ENCODE data around the gene SPO11.

The SPO11 gene

DNA sequence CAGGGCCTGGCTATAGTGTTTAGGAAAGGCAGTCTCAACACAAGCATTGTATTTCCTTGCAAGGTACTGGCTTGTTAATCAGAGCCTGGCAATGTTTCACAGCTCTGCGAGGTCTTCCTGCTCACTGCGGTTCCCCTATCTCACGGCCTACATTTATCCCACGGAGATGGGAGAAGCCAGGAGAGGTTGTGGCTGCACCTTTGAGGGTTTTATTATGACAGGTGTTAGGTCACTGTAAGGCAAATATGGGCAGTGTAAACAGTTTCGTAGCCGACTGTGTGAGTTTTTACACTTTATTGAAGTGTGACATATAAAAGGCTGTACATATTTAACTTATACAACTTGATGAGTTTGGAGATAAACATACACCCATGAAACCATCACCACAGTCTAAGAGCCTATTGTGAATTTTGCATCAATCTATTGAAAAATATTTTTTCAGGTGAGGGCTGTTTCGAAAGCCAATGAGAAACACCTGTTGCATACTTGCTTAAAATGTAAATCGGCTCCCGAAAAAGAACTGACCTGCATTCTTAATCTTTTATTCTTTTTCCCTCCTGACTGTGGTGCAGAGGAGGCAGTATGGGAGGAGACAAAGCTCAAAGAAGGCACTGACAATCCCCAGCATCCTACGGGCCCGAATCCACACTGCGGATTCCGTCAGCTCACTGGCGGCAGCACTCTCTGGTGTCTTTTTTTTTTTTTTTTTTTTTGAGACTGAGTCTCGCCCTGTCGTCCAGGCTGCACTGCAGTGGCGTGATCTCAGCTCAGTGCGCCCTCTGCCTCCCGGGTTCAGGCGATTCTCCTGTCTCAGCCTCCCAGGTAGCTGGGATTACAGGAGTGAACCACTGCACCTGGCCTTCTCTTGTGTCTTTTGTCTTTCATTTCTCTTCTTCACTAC is 54.1 kb downstream of the SPO11 start:
- Histone ChIP-seq H3K4me3 (no peak overlapping the region), H3K4me1 (peaks cover 0 to under 1% (median 0%) of the 10 kb centered on the region in 4 donors), H3K27ac (no peak overlapping the region), H3K27me3 (no peaks in the 10 kb centered on the region), H3K36me3 (peaks cover 7 to 41% (median 15%) of the 10 kb centered on the region in 3 donors), H3K9me3 (no peaks in the 10 kb centered on the region)
- DNase-seq: no peak
- intact Hi-C loops (cut with DNase I; ENCODE audit: low total_unique reads): loop anchor here (10.0 kb wide), 1 partner anchor 831 kb away; no protein-coding TSS in a partner anchor
- TF ChIP-seq, protein P1, sequence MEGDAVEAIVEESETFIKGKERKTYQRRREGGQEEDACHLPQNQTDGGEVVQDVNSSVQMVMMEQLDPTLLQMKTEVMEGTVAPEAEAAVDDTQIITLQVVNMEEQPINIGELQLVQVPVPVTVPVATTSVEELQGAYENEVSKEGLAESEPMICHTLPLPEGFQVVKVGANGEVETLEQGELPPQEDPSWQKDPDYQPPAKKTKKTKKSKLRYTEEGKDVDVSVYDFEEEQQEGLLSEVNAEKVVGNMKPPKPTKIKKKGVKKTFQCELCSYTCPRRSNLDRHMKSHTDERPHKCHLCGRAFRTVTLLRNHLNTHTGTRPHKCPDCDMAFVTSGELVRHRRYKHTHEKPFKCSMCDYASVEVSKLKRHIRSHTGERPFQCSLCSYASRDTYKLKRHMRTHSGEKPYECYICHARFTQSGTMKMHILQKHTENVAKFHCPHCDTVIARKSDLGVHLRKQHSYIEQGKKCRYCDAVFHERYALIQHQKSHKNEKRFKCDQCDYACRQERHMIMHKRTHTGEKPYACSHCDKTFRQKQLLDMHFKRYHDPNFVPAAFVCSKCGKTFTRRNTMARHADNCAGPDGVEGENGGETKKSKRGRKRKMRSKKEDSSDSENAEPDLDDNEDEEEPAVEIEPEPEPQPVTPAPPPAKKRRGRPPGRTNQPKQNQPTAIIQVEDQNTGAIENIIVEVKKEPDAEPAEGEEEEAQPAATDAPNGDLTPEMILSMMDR (IDR thresholded peaks at IDR 0.05): no peak

DNA sequence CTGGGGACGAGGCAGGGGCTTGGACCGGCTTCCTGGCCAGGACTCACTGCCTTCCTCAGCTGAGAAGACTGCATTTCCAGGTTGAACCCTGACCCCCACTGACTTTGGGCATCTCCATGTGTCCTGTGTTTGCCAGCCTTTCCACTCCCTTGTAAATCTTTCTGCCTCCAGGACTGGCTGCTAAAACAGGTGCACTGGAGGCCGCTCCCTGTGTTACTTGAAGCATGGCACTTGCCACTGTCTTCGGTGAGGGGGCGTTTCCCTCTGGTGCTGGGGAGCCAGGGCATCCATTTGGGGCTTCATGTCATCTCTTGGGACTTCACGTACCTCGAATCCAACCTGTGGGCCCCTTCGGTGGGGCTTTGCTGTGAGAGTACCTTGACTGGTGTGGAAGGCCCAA is 54.9 kb downstream of the SPO11 start:
- peaks cover 0 to 7% (median 2%) of the 10 kb centered on the region in 4 donors for H3K4me1 ChIP-seq
- peaks cover 4 to 35% (median 10%) of the 10 kb centered on the region in 3 donors for H3K36me3 ChIP-seq
- H3K27me3 ChIP-seq: no peaks in the 10 kb centered on the region
- DNase-seq: peak in 1 of 2 donors; percentile 62
- intact Hi-C loops (cut with DNase I; ENCODE audit: low total_unique reads): loop anchor here (10.0 kb wide), 1 partner anchor 830 kb away; no protein-coding TSS in a partner anchor
- no peaks in the 10 kb centered on the region for H3K9me3 ChIP-seq
- TF ChIP-seq, protein P1 (IDR thresholded peaks at IDR 0.05): no peak
- H3K4me3 ChIP-seq: no peak overlapping the region
- no peak overlapping the region for H3K27ac ChIP-seq

DNA sequence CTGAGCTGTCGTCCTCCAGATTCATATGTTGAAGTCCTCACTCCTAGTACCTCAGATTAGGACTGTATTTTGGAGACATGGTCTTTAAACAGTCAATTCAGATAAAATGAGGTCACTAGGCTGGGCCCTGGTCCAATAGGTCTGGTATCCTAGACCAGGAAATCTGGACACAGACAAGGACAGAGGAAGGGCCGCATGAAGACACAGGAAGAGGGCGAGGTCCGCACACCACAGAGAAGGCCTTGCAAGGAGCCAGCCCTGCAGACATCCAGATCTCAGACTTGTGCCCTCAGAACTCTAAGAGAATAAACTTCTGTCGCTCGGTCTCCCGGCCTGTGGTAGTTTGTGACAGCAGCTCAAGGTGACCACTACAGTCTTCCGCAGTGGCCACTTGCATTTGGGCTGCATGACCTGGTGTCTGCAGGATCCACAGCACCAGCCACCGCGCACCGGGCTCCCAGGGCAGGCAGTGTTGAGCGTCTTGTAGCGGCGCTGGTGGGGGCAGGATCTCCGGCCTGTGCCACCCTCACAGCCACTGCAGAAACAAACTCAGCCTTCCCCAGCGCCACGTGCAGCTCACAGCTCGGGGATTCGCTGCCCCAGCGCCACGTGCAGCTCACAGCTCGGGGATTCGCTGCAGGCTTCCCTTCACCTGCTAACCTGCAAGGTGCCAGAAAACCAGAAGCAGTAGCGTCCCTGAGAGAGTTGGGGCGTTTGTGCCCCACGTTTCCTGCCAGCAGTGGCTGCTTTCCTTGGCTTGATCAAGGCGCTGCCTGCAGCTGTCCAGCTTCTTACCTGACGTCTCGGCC is 55.6 kb downstream of the SPO11 start:
- H3K27me3 ChIP-seq: no peaks in the 10 kb centered on the region
- peak in 1 of 2 donors; percentile 66 for DNase-seq
- peaks cover 4 to 28% (median 4%) of the 10 kb centered on the region in 3 donors for H3K36me3 ChIP-seq
- peaks cover 0 to 14% (median 8%) of the 10 kb centered on the region in 4 donors for H3K4me1 ChIP-seq
- H3K4me3 ChIP-seq: no peak overlapping the region
- no peak overlapping the region for H3K27ac ChIP-seq
- no peaks in the 10 kb centered on the region for H3K9me3 ChIP-seq
- intact Hi-C loops (cut with DNase I; ENCODE audit: low total_unique reads): loop anchor here (5.0 to 10.0 kb wide), 2 partner anchors 197 to 830 kb away; no protein-coding TSS in a partner anchor
- TF ChIP-seq, protein P1 (IDR thresholded peaks at IDR 0.05): no peak

DNA sequence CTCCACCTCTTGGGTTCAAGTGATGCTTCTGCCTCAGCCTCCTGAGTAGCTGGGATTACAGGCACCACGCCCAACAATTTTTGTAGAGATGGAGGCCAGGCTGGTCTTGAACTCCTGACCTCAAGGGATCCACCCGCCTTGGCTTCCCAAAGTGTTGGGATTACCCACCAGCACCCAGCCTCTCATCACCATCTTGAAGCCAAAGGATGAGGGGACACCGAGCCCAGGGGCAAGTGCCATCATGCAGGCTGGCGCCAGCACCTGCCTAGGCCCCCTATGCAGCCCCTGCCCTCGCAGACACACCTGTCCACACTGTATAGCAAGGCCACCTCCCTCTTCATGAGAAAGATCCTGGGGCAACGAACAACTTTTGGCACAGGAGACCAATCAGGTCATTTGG is 56.3 kb downstream of the SPO11 start:
- Histone ChIP-seq H3K4me3 (no peak overlapping the region), H3K36me3 (peaks cover 0 to 21% (median 4%) of the 10 kb centered on the region in 3 donors), H3K9me3 (no peaks in the 10 kb centered on the region), H3K27ac (no peak overlapping the region), H3K4me1 (peaks cover 0 to 21% (median 11%) of the 10 kb centered on the region in 4 donors), H3K27me3 (no peaks in the 10 kb centered on the region)
- DNase-seq: peak in 1 of 2 donors; percentile 59
- intact Hi-C loops (cut with DNase I; ENCODE audit: low total_unique reads): loop anchor here (5.0 to 10.0 kb wide), 2 partner anchors 196 to 829 kb away; no protein-coding TSS in a partner anchor
- TF ChIP-seq, protein P1 (IDR thresholded peaks at IDR 0.05): no peak

DNA sequence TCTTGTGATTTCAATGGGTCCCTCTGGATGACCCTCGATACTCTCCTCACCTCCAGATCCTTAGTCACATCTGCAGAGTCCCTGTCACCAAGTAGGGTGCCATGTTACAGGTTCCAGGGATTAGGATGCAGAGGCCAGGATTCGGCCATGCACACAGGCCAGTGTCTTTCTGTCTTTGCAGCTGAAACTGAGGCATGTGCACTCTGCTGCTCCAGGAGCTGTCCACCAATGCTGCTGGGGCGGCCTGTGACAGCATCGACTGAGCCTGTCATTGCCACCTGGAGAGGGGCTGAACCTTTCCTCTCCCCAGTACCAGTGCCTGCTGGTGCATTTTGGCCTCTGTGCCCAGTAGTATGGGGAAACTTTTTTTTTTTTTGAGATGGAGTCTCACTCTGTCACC is 57.2 kb downstream of the SPO11 start:
- intact Hi-C loops (cut with DNase I; ENCODE audit: low total_unique reads): loop anchor here (5.0 to 10.0 kb wide), 2 partner anchors 196 to 828 kb away; no protein-coding TSS in a partner anchor
- H3K4me3 ChIP-seq: no peak overlapping the region
- peaks cover 0 to 18% (median 4%) of the 10 kb centered on the region in 3 donors for H3K36me3 ChIP-seq
- H3K9me3 ChIP-seq: no peaks in the 10 kb centered on the region
- TF ChIP-seq, protein P1 (IDR thresholded peaks at IDR 0.05): no peak
- DNase-seq: no peak
- no peaks in the 10 kb centered on the region for H3K27me3 ChIP-seq
- peaks cover 0 to 23% (median 12%) of the 10 kb centered on the region in 4 donors for H3K4me1 ChIP-seq
- H3K27ac ChIP-seq: no peak overlapping the region

All from tibial artery (tissue), 4 donors.